HG03066 (cell line): ENCODE measurements around the gene EEFSEC.

Experiments used
- ATAC-seq: cut with Tn5 transposase; IDR thresholded peaks from one replicate; pipeline ENCODE4 v1.9.1; 2021; ENCODE audit warnings: low read depth; ENCODE audit not compliant: unreplicated experiment

Gene EEFSEC, protein sequence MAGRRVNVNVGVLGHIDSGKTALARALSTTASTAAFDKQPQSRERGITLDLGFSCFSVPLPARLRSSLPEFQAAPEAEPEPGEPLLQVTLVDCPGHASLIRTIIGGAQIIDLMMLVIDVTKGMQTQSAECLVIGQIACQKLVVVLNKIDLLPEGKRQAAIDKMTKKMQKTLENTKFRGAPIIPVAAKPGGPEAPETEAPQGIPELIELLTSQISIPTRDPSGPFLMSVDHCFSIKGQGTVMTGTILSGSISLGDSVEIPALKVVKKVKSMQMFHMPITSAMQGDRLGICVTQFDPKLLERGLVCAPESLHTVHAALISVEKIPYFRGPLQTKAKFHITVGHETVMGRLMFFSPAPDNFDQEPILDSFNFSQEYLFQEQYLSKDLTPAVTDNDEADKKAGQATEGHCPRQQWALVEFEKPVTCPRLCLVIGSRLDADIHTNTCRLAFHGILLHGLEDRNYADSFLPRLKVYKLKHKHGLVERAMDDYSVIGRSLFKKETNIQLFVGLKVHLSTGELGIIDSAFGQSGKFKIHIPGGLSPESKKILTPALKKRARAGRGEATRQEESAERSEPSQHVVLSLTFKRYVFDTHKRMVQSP

DNA sequence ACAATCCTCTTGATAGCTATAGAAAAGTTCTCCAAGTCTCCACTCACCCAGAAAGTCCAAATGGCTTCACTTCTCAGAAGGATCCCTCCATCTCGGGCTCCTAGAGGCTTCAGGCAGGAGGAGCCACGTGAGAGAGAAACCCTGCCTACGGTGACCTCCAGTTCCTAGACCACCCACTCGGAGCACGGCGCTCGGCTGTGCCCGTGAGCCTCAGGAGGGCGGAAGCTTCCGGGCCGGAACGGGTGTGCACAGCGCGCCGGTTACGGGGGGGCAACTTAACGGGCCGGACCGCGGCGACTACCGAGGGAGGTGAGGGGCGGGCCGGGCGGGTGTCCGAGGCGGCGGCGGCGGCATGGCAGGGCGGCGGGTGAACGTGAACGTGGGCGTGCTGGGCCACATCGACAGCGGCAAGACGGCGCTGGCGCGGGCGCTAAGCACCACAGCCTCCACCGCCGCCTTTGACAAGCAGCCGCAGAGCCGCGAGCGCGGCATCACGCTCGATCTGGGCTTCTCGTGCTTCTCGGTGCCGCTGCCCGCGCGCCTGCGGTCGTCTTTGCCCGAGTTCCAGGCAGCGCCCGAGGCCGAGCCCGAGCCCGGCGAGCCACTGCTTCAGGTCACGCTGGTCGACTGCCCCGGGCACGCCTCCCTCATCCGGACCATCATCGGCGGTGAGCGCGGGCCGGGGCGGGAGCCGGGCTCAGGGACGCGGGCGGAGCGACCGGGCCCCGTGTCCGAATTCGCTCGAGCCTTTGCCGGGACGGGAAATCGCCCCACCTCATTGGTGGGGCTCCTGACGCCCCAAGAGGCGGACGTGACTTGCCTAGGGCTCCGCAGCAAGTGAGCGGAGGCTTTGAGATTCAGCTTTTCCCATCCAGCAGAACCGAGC is at the start of gene EEFSEC:
TSS of gene EEFSEC (plus strand) at position 326 of the 886 bp plus-strand sequence. CDS start at position 353, 27 bp downstream.
- peak; percentile 80 for ATAC-seq

DNA sequence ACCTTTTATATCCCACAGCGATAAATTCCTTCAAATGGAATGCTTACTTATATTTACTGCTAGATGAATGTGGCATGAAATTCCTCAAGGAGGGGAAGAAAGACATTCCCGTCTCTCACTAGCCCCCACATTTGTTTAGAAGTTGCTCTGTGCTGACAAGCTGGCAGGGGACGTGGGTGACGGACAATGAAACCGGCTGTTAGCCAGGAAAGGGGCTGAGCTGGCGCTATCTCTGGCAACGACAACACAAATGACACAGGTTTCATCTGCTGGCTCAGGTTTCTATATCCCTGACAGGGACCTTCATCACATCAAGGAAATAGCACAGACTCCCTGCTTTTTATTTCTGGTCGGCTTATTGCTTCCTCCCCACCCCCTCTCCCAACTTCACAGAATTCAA is 45.4 kb upstream of the EEFSEC start:
- ATAC-seq = no peak

DNA sequence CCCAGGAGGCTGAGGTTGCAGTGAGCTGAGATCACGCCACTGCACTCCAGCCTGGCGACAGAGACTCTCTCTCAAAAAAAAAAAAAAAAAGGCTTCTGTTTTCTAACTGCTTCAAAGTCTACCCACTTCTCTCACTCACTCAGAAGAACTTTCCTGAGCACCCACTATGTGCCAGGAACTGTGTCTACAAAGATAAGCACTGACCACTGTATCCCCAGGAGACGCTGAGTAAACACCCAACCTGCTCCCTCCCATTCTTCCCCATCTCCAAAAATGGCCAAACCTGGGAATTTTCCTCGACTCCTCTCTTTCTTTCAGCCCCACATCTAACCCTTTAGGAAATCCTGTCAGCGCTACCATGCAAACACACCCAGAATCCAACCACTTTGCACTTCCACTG is 42.1 kb upstream of the EEFSEC start:
- ATAC-seq = no peak

DNA sequence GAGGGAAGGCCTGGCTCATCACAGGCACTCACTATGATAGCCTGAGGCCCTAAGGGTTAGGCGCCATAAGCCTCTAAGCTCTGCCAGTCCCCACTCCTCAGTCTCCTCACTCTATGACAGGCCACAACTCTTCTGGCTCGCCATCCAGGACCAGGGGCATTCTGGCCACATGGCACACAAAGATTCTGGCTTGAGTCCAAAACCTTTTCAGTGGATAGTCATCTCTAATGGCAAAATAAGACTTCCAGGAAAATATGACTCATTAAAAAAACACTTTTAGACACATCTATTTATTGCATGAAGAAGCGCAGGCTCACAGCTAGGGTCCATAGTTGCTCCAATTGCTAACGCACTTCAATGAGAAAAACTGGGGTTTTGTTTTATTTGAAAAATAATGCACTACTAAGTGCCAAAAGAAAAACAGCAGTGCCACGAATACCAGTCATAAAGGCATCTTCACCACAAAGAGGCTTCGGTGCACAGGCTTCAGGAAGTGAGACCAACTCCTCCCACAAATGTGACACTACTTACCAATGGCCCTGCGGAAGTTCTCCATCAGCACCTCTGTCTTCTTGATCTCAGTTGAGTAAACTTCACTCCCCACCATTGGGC is 40.8 kb upstream of the EEFSEC start:
- ATAC-seq = no peak

DNA sequence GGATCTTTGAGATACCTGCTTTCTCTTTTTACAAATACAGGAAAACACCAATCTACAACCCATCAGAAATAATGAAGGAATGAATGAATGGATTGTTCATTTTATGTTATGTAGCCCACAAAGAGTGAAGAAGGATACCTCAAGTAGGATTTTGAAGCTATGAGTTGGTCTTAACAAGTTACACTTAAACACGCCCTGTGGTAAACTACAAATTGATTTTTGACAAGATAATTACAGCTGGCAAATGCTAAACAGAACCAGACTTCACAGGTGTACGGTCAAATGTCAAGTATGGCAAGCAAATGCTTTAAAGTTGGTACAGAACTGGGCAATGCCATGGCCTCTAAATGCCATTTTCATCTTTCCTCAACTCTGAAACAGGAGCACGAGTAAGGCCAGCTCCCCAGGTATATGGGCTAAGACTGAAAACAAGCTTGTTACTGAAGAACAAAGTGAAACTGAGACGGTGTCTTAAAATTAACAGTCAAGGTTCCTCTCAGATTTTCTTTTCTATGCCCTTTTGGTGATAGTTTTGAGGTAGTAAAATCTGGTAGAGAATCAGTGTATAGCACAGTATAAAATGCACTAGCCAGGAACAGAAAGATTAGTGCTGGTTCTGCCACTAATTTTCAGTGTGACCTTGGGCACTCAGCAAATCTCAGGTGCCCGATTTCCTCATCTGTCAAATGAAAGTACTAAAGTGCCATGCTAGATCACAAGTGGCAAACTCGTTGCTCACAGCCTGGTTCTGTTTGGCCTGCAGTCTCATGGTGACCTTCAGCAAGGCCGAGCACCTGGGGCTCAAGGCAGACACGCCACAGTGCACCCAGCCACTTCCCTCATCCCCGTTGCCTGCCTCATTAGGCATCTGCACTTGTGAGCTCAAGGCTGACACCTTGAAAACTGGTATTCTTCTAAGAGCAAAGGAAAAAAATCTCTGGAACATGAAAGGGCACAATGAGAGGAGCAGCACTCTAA is 39.2 kb upstream of the EEFSEC start:
- ATAC-seq = no peak

DNA sequence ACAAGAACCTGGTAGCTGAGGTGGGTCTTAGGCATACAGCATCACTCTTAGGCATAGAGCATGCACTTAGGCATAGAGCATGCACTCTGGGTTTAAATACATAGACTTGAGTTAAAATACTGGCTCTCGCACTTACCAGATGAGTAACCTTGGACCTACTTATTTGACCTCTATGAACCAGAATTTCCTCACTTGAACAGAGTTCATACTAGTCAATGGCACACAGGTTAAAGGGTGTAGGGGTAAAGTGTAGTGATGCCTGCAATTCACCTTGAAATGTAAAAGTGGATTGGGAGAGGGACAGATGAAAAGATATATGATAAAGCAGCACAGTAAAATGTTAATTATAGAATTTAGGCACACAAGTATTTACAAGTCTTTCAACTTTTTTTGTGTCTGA is 31.3 kb upstream of the EEFSEC start:
- ATAC-seq = no peak

DNA sequence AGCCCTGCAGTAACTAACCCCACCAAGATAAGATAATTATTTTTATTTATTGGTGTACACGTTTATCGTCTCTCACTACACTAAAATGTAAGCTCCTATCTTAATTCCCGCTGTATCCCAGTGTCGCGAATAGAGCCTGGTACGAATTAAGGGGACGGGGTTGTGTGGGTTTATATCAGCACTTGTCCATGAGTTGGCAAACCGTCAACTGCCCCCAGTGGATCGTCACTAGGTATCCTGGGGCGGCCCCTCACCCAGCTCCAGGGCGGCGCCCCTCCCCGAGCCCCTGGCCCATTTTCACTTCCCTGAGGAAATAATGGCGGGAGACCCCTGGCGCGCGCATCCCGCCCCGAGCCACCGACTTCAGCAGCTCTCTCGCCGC is 30.1 kb upstream of the EEFSEC start:
- no peak for ATAC-seq

DNA sequence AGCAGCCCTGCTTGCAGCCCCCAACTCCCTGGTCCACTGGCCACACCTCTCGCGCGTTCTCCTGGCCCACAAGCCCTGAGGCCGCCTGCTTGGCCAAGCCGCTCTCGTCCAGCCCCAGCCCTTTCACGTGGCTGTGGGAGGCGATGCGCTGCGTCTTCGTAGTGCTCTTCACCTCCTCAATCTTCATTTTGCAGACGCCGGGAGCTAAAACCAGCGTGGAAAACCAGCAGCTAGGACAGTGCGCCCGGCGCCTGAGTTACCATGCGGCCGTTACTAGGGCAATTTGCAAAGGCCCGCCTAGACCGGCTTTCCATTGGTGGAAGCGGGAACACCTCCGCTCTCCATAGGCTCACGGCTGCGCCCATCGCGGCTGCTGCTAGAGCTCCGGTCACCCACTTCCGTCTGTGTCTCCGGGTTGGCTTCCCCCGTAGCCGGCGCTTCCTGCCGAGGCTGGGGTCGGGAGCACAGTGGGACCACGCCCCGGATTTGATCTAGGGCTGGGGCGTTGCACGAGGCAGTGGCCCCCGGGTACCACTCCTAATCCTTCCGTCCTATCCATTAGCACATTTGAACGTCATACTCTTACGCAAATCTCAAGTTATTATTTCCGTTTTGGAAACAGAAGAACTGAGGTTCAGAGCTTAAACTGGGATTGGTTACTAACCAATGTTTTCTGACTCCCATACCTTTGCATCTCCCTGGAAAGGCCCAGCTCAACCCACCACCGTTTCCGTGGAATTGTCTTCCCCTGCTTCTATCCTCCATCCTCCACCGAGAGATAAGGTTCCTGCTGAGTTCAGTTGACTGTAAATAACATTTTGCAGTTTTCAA is 29.5 kb upstream of the EEFSEC start, which contains the start of gene RUVBL1:
TSS of gene RUVBL1 (minus strand) at position 275 of the 831 bp plus-strand sequence. CDS start at position 187, 88 bp downstream.
- ATAC-seq = peak; percentile 99

DNA sequence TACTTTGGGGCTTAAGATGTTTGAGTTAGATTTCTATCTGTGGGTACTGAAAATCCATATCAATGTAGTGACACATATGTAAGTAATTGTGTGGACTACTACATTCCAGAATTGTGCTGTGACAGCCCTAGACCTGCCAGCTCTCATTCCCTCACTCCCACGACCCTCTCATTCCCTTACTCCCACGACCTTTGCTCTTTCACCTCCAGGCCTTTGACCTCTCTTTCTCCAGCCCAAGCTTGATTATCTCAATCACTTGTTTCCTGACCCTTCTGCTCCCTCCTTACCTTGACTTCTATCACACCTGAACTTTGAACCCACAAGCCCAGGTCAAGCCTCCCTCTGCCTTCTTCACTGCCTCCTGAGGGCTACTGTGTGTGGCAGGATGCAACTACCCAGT is 26.0 kb upstream of the EEFSEC start:
- no peak for ATAC-seq

DNA sequence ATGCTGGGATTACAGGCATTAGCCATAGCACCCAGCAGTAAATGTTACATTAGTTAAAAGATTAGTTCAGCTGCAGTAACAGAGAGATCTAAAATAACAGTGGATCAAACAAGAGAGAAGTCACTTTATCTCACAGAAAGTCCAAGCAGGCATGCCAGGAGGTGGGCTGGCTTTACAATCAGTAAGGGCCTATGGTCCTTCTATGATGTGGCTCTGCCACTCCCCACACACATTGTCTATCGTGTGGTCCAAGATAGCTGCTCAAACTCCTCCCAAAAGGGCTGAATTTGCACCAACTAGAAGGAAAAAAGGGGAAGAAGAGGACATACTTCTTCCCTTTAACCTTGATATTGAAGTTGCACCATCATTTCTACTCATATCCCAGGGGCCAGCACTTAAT is 25.0 kb upstream of the EEFSEC start:
- no peak for ATAC-seq

DNA sequence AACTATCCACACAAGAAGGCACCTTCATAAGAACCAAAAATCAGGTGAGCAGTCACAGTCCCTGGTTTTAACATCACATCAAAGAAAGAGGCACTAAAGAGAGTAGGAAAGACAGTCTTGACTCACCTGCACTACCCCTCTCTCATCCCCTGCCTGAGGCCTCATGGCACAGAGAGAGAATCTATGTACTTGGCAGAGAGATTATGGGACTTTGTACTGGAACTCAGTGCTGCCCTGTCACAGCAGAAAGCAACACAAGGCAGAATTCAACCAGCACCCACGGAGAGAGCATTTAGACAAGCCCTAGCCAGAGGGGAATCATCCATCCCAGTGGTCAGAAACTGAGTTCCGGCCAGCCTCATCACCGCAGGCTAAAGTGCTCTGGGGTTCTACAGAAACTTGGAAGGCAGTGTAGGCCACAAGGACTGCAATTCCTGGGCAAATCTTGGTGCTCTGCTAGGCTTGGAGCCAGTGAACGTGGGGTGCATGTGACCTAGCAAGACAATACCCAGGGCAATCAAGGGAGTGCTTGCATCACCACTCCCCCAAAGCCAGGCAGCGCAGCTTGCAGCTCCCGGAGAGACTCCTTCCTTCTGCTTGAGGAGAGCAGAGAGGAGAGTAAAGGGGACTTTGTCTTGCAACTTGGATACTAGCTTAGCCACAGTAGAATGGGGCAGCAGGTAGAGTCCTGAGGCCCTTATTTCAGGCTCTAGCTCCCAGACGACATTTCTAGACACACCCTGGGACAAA is 21.2 kb upstream of the EEFSEC start:
- no peak for ATAC-seq

DNA sequence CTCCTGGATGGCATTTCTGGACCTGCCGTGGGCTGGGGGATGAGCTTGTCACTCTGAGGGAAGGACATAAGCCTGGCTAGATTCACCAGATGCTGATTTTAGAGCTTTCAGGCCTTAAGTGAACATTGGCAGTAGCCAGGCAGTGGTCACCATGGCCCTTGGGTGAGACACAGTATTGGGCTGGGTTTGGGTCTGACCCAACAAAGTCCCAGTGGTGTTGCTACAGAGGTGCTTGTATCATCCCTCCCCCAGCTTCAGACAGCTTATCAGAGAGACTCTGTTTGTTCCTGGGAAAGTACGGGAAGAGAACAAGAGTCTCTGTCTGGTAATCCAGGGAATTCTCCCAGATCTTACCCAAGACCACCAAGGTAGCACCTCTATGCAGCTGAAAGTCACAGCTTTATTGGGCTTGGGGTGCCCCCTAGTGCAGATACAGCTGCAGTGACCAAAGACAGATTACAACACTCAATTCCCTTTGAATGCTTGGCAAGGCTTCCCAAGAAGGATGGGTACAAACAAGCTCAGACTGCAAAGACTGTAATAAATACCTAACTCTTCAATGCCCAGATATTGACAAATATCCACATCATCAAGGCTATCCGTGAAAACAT is 19.9 kb upstream of the EEFSEC start:
- ATAC-seq = no peak

DNA sequence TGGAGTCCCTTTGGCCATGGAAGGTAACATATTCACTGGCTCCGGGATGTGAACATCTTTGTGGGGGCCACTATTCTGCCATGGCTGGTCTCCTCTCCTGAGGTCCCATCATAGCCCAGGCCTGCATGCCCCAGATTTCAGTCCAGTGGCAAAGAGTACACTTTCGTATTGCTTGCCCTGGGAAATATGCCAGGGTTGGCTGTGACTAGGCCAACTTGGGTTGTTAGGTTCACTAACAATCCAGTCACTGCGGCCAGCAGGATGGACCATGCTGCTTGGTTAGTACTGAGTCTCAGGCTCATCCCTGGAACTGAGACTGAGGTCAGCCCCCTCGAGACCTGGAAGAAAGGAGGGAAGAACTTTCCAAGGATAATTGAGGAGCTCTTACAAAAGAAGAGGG is 9.8 kb upstream of the EEFSEC start:
- no peak for ATAC-seq

DNA sequence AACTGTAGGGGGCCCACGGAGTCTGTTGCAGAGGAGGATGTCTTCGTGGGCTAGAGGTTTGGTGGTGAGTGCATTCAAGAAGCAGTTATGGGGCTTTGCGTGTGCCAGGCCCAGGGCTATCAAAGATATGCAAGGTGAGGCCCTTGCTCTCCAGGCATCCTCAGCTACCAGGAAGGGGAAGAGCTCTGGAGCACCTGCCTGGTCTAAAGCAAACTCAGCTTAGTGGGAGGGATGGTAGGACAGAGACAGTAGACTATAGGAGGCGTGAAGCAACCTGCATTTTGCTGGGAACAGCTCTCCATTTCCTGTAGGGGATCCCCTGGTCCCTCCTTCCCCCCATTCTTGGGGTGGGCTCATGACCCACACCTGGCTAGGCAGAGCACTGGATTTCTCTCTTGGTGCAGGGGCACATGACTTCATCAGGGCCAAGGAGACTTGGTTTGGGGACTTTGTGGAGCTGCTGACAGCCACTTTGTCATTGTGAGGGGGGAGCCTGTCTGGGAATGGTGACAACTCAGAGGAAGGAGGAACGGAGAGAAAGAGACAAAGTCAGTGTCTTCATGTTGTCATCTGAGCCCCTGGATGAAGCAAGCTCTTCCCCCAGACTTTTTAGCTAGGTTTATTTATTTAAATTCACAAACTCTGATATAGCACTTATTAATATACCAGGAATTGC is 8.6 kb upstream of the EEFSEC start:
- ATAC-seq = no peak

DNA sequence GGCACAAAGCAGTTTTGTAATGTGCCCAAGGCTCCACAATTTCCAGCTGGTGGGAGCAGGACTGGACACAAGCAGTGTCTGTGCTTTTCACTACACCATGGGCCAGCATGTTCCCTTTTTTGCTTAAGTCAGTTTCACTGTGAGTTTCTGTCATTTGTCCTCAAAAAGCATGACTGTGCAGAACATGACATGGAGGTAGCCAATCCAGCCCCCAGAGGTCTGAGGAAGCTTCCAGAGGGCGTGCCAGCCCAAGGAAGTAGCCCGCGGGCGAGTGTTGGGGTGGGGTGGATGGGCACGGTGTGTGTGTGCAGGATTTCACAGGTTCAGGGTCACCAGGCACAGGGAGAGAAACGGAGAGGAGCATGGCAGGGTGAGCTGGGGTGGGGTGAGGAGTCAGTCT is 8.0 kb upstream of the EEFSEC start:
- no peak for ATAC-seq

DNA sequence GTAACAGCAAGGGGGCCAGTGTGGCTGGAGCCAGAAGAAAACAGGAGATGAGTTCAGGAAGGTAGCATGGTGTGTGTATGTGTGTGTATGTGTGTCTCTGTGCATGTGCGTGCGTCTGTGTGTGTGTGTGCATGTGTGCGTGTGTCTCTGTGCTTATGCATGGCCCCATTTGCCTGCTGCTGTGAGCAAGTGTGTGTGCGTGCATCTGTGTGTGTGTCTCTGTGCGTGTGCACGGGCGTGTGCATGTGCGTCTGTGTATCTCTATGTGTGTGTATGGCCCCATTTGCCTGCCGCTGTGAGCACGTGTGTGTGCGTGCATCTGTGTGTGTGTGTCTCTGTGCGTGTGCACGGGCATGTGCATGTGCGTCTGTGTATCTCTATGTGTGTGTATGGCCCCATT is 7.1 kb upstream of the EEFSEC start:
- no peak for ATAC-seq

DNA sequence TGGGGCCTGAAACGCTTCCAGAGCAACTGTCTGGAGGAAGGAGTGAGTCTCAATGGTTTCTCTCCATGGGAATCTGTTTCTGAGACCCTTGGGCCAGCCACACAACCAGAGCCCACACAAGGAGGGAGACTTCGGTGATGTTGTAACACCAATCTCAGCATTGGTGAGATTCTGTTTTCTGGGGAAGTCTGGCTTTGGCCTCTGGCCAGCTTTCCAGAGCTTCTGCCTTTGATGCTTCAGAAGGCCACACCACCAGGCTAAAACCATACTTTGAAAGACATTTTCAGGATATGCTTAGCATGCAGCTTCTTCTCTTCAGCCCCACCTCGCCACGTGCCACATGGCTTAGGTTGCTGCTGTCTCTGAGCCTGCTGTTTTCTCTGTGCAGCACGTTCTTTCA is 3.6 kb upstream of the EEFSEC start:
- no peak for ATAC-seq
